Activated naive CD8-positive, alpha-beta T cell (primary cell): Measurements from ENCODE around the gene SLC39A10.

Experiments used
- H3K27ac Mint-ChIP-seq: one replicate; pipeline ENCODE4 v1.8.0; 2021; ENCODE audit warnings: mixed read lengths
- H3K27me3 Mint-ChIP-seq: one replicate; pipeline ENCODE4 v1.8.0; 2021; ENCODE audit warnings: mixed read lengths
- H3K36me3 Mint-ChIP-seq: one replicate; pipeline ENCODE4 v1.8.0; 2021; ENCODE audit warnings: mixed read lengths
- H3K4me1 Mint-ChIP-seq: one replicate; pipeline ENCODE4 v1.8.0; 2021; ENCODE audit warnings: low read depth, mixed read lengths
- H3K4me3 Mint-ChIP-seq: one replicate; pipeline ENCODE4 v1.8.0; 2021; ENCODE audit warnings: mild to moderate bottlenecking, mixed read lengths
- H3K9me3 Mint-ChIP-seq: one replicate; pipeline ENCODE4 v1.8.0; 2021; ENCODE audit warnings: low read depth, mixed read lengths

Gene SLC39A10

GRCh38 chr2:195758846-195759245 lies 101.8 kb downstream of the SLC39A10 start:
- Mint-ChIP-seq H3K4me1 (no peaks in the 10 kb centered on the region), H3K27ac (no peak overlapping the region), H3K9me3 (peaks cover 36% of the 10 kb centered on the region), H3K36me3 (peaks cover 10% of the 10 kb centered on the region), H3K4me3 (no peak overlapping the region), H3K27me3 (no peaks in the 10 kb centered on the region)

GRCh38 chr2:195759877-195760276 lies 102.9 kb downstream of the SLC39A10 start:
- Mint-ChIP-seq H3K9me3 (peaks cover 40% of the 10 kb centered on the region), H3K27ac (no peak overlapping the region), H3K4me1 (no peaks in the 10 kb centered on the region), H3K4me3 (no peak overlapping the region), H3K27me3 (no peaks in the 10 kb centered on the region), H3K36me3 (peaks cover 6% of the 10 kb centered on the region)

GRCh38 chr2:195763866-195764265 lies 106.8 kb downstream of the SLC39A10 start:
- Mint-ChIP-seq H3K4me1 (no peaks in the 10 kb centered on the region), H3K36me3 (no peaks in the 10 kb centered on the region), H3K4me3 (no peak overlapping the region), H3K27ac (no peak overlapping the region), H3K27me3 (no peaks in the 10 kb centered on the region), H3K9me3 (peaks cover 48% of the 10 kb centered on the region)

- Mint-ChIP-seq H3K4me3 (no peak overlapping the region), H3K36me3 (no peaks in the 10 kb centered on the region), H3K27ac (no peak overlapping the region), H3K4me1 (no peaks in the 10 kb centered on the region), H3K9me3 (peaks cover 44% of the 10 kb centered on the region), H3K27me3 (no peaks in the 10 kb centered on the region)
Measured at GRCh38 chr2:195766691-195767090, 109.7 kb downstream of the SLC39A10 start.

- no peak overlapping the region for H3K27ac Mint-ChIP-seq
- H3K4me3 Mint-ChIP-seq: no peak overlapping the region
- H3K27me3 Mint-ChIP-seq: no peaks in the 10 kb centered on the region
- H3K36me3 Mint-ChIP-seq: no peaks in the 10 kb centered on the region
- no peaks in the 10 kb centered on the region for H3K4me1 Mint-ChIP-seq
- peaks cover 28% of the 10 kb centered on the region for H3K9me3 Mint-ChIP-seq
Measured at GRCh38 chr2:195768431-195768830, 111.4 kb downstream of the SLC39A10 start.

GRCh38 chr2:195769975-195770374 lies 112.9 kb downstream of the SLC39A10 start:
- Mint-ChIP-seq H3K27me3 (no peaks in the 10 kb centered on the region), H3K4me1 (no peaks in the 10 kb centered on the region), H3K27ac (no peak overlapping the region), H3K4me3 (no peak overlapping the region), H3K36me3 (no peaks in the 10 kb centered on the region), H3K9me3 (peaks cover 14% of the 10 kb centered on the region)

GRCh38 chr2:195779491-195779890 lies 122.5 kb downstream of the SLC39A10 start:
- H3K36me3 Mint-ChIP-seq: no peaks in the 10 kb centered on the region
- H3K27me3 Mint-ChIP-seq: no peaks in the 10 kb centered on the region
- H3K4me1 Mint-ChIP-seq: no peaks in the 10 kb centered on the region
- no peak overlapping the region for H3K4me3 Mint-ChIP-seq
- H3K9me3 Mint-ChIP-seq: no peaks in the 10 kb centered on the region
- no peak overlapping the region for H3K27ac Mint-ChIP-seq

- H3K27ac Mint-ChIP-seq: no peak overlapping the region
- no peaks in the 10 kb centered on the region for H3K27me3 Mint-ChIP-seq
- no peaks in the 10 kb centered on the region for H3K9me3 Mint-ChIP-seq
Measured at GRCh38 chr2:195782156-195782555, 125.1 kb downstream of the SLC39A10 start.

More at GRCh38 chr2:195782156-195782555, 125.1 kb downstream of the SLC39A10 start:
- no peaks in the 10 kb centered on the region for H3K36me3 Mint-ChIP-seq
- H3K4me1 Mint-ChIP-seq: no peaks in the 10 kb centered on the region
- no peak overlapping the region for H3K4me3 Mint-ChIP-seq
